Measurements from ENCODE around the gene FUCA1. TPM values are rescaled to one million over a fixed set of nuclear protein-coding genes. Genes with fewer than 3 reads are reported as not detected.

FUCA1 gene
- total RNA-seq, 1 donor from 2014 or later: 12.6 TPM

DNA sequence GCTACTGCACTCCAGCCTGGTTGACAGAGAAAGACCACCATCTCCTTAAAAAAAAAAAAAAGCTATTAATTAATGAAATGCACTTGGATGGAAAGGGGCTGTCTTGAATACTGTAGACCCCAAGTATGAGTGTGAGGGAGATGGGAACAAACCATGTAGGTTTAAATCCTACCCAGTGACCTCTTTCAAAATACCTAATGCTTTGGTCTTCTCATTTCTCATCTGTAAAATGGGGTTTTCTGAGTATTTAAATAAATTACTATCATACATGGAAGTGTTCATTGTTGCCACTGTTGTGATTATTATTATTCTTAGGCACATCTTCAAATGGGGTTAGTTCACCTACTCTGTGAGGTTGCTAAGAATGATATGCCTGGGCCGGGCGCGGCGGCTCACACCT lies 17.1 kb upstream of the FUCA1 start:
- Histone ChIP-seq H3K4me3 (no peak overlapping the region), H3F3A (ENCODE audit: low read depth) (no peaks in the 10 kb centered on the region), H3K79me2 (ENCODE audit: low read depth) (no peaks in the 10 kb centered on the region), H2AFZ (replicated peaks) (no peak overlapping the region), H3K27me3 (no peaks in the 10 kb centered on the region), H3K9ac (no peak overlapping the region), H3K4me2 (no peak overlapping the region), H3K4me1 (no peaks in the 10 kb centered on the region), H3K9me3 (ENCODE audit: low read depth) (no peaks in the 10 kb centered on the region), H3K36me3 (no peaks in the 10 kb centered on the region), H4K20me1 (ENCODE audit: low read depth) (no peaks in the 10 kb centered on the region), H3K27ac (no peak overlapping the region)
- H3K27ac Mint-ChIP-seq: no peak overlapping the region
- no peak for DNase-seq (ENCODE audit: low spot score)
- no peaks in the 10 kb centered on the region for H3K4me1 Mint-ChIP-seq
- no peak overlapping the region for H3K4me3 Mint-ChIP-seq
- H3K27me3 Mint-ChIP-seq (ENCODE audit: insufficient read depth, low read depth): no peaks in the 10 kb centered on the region
- TF ChIP-seq, protein P1, sequence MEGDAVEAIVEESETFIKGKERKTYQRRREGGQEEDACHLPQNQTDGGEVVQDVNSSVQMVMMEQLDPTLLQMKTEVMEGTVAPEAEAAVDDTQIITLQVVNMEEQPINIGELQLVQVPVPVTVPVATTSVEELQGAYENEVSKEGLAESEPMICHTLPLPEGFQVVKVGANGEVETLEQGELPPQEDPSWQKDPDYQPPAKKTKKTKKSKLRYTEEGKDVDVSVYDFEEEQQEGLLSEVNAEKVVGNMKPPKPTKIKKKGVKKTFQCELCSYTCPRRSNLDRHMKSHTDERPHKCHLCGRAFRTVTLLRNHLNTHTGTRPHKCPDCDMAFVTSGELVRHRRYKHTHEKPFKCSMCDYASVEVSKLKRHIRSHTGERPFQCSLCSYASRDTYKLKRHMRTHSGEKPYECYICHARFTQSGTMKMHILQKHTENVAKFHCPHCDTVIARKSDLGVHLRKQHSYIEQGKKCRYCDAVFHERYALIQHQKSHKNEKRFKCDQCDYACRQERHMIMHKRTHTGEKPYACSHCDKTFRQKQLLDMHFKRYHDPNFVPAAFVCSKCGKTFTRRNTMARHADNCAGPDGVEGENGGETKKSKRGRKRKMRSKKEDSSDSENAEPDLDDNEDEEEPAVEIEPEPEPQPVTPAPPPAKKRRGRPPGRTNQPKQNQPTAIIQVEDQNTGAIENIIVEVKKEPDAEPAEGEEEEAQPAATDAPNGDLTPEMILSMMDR (IDR thresholded peaks at IDR 0.05): no peak
- TF ChIP-seq EZH2 (IDR thresholded peaks at IDR 0.05): no peak
- TF ChIP-seq EZH2phosphoT487 (IDR thresholded peaks at IDR 0.05): no peak
- no peaks in the 10 kb centered on the region for H3K36me3 Mint-ChIP-seq
- peaks cover 4% of the 10 kb centered on the region for H3K9me3 Mint-ChIP-seq

GRCh38 chr1:23882746-23883145 lies 14.7 kb upstream of the FUCA1 start:
- Histone ChIP-seq H3K4me3 (no peak overlapping the region), H2AFZ (replicated peaks) (no peak overlapping the region)

DNA sequence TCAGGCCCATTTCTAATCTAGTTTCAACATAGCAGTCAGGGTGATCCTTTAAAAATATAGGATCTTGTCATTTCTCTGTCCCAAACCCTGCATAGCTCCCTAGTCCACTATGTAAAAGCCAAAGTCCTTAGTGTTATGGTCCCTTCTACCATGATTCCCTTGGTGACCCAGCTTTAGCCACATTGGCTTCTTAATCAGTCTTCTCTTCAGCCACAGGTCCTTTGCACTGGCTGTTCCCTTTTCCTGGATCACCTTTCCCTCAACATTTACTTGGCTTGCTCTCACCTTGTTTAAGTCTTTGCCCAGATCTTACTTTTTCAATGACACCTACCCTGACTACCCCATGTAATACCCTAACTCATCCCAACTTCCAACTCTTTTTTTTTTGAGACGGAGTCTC lies 11.7 kb upstream of the FUCA1 start:
- peaks cover 4% of the 10 kb centered on the region for H3K36me3 Mint-ChIP-seq
- Histone ChIP-seq H3K27ac (no peak overlapping the region), H3K4me1 (no peaks in the 10 kb centered on the region), H3K27me3 (no peaks in the 10 kb centered on the region), H3K9me3 (ENCODE audit: low read depth) (peaks cover 6% of the 10 kb centered on the region), H3K79me2 (ENCODE audit: low read depth) (no peaks in the 10 kb centered on the region), H3K4me2 (no peak overlapping the region), H3K36me3 (no peaks in the 10 kb centered on the region), H3F3A (ENCODE audit: low read depth) (no peaks in the 10 kb centered on the region), H2AFZ (replicated peaks) (no peak overlapping the region), H4K20me1 (ENCODE audit: low read depth) (no peaks in the 10 kb centered on the region), H3K9ac (no peak overlapping the region), H3K4me3 (no peak overlapping the region)
- no peak overlapping the region for H3K4me3 Mint-ChIP-seq
- H3K27me3 Mint-ChIP-seq (ENCODE audit: insufficient read depth, low read depth): peaks cover 8% of the 10 kb centered on the region
- TF ChIP-seq EZH2 (IDR thresholded peaks at IDR 0.05): no peak
- TF ChIP-seq, protein P1 (IDR thresholded peaks at IDR 0.05): no peak
- H3K9me3 Mint-ChIP-seq: peaks cover 35% of the 10 kb centered on the region
- H3K4me1 Mint-ChIP-seq: no peaks in the 10 kb centered on the region
- H3K27ac Mint-ChIP-seq: no peak overlapping the region
- DNase-seq (ENCODE audit: low spot score): no peak

More at GRCh38 chr1:23882746-23883145, 14.7 kb upstream of the FUCA1 start:
- TF ChIP-seq, protein P1 (IDR thresholded peaks at IDR 0.05): no peak
- TF ChIP-seq EZH2phosphoT487 (IDR thresholded peaks at IDR 0.05) (no peak), EZH2 (IDR thresholded peaks at IDR 0.05) (no peak)
- H3K9me3 Mint-ChIP-seq: peaks cover 24% of the 10 kb centered on the region
- Histone ChIP-seq H3K79me2 (ENCODE audit: low read depth) (no peaks in the 10 kb centered on the region), H3K36me3 (no peaks in the 10 kb centered on the region), H3K4me1 (no peaks in the 10 kb centered on the region), H3K9me3 (ENCODE audit: low read depth) (peaks cover 6% of the 10 kb centered on the region), H3K4me2 (no peak overlapping the region), H3K27ac (no peak overlapping the region), H3K9ac (no peak overlapping the region), H3F3A (ENCODE audit: low read depth) (no peaks in the 10 kb centered on the region), H4K20me1 (ENCODE audit: low read depth) (no peaks in the 10 kb centered on the region), H3K27me3 (no peaks in the 10 kb centered on the region)
- peaks cover 2% of the 10 kb centered on the region for H3K36me3 Mint-ChIP-seq
- H3K27ac Mint-ChIP-seq: no peak overlapping the region
- H3K4me1 Mint-ChIP-seq: no peaks in the 10 kb centered on the region
- H3K4me3 Mint-ChIP-seq: no peak overlapping the region
- peaks cover 5% of the 10 kb centered on the region for H3K27me3 Mint-ChIP-seq (ENCODE audit: insufficient read depth, low read depth)
- DNase-seq (ENCODE audit: low spot score): no peak

All from neural progenitor cell (in vitro differentiated cells).